IPS-18c (cell line): Measurements from ENCODE around the gene ZCCHC4.

Source experiments
- H3K4me3 ChIP-seq: 2 replicates; pipeline ENCODE4 v1.7.0; 2013; ENCODE audit warnings: low read depth, mild to moderate bottlenecking, low read length, moderate library complexity; ENCODE audit not compliant: insufficient read depth
- H3K9me3 ChIP-seq: one replicate; pipeline ENCODE4 v1.6.1; 2013; ENCODE audit warnings: mild to moderate bottlenecking, low read length, moderate library complexity; ENCODE audit not compliant: control insufficient read depth, insufficient read depth

Gene ZCCHC4

GRCh38 chr4:25403699-25404098, 91.1 kb downstream of the ZCCHC4 start:
- Histone ChIP-seq H3K4me3 (no peak overlapping the region), H3K9me3 (no peaks in the 10 kb centered on the region)

DNA sequence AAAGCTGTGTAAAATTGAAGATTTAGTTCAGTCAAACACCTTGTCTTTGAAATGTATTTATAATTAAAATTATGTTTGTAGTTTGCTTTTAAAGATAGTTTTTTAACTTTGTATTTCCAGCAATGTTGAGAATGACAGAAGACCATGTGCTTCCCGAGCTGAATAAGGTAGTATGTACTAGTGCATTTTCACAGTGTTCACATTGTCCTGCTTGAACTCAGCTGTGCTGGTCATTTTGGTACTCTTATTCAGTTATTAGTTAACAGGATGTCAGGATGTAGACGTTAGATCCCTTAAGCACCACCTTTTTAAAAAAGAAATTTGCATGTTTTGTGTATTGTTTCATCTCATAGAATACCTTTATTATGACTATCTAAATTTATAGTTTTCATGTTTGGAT, 92.9 kb downstream of the ZCCHC4 start:
- H3K4me3 ChIP-seq = no peak overlapping the region
- H3K9me3 ChIP-seq = no peaks in the 10 kb centered on the region

- H3K9me3 ChIP-seq = no peaks in the 10 kb centered on the region
Measured at GRCh38 chr4:25406081-25406692, 93.6 kb downstream of the ZCCHC4 start.

DNA sequence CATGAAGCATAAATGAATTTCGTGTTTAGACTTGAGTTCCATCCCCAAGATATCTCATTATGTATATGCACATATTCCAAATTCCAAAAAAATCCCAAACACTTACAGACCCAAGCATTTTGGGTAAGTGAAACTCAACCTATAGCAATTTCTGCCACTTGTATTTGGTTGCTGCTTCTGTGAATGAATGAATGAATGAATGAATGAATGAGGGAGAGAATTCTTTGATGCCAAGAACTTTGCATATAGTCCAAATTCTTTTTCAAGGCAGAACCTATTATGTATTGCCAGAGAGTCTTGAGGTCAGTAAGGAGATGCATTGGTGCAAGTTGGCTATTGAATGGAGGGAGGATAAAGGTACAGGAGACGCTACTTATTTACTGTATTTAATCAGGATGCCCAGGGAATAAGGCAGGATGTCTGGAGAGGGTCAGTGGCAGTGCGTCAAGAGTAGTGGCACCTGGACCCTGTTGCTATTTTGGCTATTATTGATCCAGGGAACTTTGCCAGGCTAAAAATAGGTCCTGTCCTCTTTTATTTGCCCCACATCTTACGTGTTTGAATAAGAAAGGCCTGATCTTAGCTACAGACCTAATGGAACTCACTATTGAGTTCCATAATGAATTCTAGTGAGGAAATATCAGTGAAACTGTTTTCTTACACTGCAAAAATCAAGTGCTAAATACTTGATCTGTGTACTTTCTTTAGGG, 98.4 kb downstream of the ZCCHC4 start:
- Histone ChIP-seq H3K9me3 (no peaks in the 10 kb centered on the region), H3K4me3 (no peak overlapping the region)

More at GRCh38 chr4:25406081-25406692, 93.6 kb downstream of the ZCCHC4 start:
- no peak overlapping the region for H3K4me3 ChIP-seq

GRCh38 chr4:25413261-25413660, 100.7 kb downstream of the ZCCHC4 start:
- Histone ChIP-seq H3K4me3 (no peak overlapping the region), H3K9me3 (no peaks in the 10 kb centered on the region)

GRCh38 chr4:25417014-25417413, 104.4 kb downstream of the ZCCHC4 start:
- H3K9me3 ChIP-seq = no peaks in the 10 kb centered on the region

More at GRCh38 chr4:25417014-25417413, 104.4 kb downstream of the ZCCHC4 start:
- H3K4me3 ChIP-seq = no peak overlapping the region
